GM12872 (cell line): ENCODE data around the gene SNPH.

Experiments used
- TF ChIP-seq, protein P1 (sequence below): IDR thresholded peaks from 3 replicates; pipeline ENCODE4 v1.5.1; 2011; ENCODE audit warnings: low read depth, mild to moderate bottlenecking, low read length, moderate library complexity; ENCODE audit not compliant: insufficient read depth

SNPH gene

DNA sequence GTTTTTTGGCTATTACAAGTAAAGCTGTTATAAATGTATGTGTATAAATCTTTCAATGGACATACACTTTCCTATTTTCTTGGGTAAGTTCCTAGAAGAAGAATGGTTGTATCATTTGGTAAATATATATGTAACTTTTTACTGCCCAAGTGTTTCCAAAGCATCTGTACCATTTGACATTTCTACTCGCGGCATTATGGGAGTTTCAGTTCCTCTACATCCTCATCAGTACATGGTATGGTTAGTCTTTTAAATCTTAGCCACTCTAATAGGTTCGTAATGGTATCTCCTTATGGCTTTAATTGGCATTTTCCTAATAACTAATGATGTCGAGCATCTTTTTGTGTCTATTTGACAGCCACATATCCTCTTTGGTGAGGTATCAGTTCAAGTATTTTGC, 12.9 kb downstream of the SNPH start:
- TF ChIP-seq, protein P1, sequence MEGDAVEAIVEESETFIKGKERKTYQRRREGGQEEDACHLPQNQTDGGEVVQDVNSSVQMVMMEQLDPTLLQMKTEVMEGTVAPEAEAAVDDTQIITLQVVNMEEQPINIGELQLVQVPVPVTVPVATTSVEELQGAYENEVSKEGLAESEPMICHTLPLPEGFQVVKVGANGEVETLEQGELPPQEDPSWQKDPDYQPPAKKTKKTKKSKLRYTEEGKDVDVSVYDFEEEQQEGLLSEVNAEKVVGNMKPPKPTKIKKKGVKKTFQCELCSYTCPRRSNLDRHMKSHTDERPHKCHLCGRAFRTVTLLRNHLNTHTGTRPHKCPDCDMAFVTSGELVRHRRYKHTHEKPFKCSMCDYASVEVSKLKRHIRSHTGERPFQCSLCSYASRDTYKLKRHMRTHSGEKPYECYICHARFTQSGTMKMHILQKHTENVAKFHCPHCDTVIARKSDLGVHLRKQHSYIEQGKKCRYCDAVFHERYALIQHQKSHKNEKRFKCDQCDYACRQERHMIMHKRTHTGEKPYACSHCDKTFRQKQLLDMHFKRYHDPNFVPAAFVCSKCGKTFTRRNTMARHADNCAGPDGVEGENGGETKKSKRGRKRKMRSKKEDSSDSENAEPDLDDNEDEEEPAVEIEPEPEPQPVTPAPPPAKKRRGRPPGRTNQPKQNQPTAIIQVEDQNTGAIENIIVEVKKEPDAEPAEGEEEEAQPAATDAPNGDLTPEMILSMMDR: no peak

DNA sequence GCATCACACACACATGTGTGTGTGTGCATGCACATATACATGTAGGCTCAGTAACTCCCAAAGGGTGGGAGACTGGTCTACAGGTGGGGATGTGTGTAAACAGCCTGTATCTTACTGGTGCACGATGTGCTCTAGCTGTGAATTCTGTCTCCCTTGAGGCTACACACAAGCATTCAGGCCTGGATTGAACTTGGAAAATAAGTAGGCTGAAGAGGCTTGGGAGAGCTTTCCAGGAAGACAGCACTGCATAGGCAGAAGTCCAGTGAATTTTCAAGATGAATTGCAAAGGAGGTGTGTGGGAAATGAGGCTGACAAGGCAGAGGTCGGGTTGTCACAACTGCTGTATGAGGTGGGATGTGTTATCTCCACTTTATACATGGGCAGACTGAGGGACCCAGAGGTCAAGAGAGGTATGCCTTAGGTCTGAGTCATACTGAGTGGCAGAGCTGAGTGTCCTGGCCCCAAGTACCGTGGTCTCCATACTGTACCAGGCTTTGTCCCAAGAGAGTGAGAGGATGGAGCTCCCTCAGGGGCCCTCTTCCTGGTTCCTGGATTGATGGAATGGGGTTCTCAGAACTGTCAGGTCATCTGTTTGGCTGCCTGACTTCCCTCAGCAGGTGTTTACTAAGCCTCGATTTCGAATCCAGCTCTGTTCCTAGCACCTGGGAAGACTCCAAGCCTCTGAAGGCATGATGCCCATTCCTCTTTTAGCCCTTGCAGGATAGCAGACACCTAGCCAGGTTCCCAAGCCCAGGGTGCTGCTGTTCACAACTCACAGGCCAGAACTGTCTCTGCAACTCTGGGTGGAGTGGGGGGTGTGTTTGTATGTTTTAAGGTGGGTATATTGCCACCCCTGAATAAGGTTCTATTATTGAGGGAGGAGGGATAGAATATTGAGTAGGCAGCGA, 14.4 kb downstream of the SNPH start:
- TF ChIP-seq, protein P1: no peak

DNA sequence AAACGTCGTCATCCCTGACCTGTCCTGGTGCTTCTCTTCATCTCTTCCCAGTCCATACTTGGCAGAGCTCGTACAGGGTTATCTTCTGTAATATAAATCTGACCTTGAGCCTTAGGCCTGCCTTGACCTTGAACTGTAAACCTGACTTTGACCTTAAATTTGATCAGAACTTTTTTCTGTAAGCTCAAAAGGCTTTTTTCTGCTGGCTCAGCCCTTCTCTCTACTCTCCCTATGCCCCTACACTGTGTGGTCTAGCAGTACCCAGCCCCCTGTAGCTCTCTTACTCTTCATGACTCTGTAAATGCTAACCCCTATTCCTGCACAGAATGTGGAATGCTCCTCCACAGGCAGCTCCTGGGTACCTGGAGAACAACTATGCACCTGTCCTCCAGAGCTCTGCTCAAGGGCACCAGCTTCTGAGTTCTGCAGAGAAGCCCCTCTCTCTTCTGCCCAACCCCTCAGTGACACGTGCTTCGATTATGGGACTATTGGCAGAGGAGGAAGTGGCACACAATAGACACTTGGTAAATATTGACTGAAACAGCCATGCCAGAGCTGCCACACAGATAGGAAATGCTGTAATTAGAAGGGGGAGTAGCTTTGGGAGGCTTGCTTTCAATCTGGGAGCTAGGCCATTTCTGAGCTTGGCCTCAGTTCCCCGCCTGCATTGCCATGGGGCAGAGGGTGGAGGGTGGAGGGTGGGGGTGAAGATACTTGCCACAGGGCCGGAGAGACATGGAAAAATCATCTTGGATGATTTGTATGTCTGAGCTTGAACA, 15.4 kb downstream of the SNPH start:
- TF ChIP-seq, protein P1: no peak

DNA sequence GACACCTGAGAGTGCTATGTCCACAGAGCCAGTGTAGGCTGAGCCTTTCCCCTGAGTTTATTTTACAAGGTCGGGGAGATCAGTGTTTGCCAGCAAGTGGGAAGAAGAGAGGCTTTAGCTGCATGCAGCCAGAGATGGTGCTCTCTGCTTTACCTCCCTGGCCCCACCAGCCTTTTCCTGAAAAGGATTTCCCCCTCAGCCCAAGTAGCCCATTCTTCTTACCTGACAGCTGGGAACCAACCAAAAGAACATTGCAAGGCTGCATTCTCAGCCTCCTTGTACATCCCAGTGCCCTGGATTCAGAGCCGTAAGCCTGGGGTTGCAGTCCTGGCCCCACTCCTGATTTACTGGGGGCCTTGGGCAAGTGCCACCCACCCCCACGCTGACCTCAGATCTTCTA, 16.9 kb downstream of the SNPH start:
- TF ChIP-seq, protein P1: no peak

DNA sequence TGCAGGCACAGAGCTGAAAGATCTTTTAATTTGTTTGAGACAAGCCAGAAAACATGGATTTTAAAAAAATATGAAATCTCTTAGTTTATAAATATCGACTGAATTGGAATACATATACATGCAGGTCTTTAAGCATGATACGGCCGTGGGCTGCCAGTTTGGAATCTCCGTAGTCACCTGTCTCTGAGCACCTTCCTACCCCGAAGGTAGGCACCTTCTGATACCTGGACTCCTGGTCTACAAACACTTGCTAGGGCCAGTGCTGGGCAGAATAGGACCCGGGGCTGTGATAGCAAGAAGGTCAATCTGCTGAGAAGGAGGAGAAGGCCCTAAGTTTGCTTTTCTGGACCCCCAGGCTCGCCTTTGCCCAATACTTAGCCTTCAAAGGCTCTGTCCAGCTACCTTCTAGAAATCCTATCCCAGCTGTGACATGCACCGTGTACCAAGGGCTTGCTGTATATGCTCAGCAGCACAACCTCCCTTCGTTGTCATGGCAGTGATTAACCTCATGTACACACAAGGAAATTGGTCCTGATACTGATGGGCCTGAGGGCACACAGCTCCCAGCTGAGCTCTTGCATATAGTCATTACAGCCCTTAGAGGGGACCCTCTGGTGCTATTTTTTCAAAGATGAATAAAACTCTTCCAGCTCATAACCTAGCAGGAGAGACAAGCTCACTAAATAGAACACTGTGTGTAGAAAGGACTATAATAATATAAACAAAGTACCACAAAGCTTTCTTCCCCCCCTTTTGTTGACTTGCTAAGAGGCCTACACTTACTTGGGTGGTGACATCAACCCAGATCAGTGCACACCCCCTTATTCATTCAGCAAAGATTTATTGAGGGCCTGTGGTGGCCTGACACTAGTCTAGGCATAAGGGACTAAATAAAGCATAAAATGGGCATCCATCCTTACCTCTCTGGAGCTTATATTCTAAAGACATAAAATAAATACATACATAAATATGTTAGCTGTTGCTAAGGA, 17.7 kb downstream of the SNPH start:
- TF ChIP-seq, protein P1: no peak

DNA sequence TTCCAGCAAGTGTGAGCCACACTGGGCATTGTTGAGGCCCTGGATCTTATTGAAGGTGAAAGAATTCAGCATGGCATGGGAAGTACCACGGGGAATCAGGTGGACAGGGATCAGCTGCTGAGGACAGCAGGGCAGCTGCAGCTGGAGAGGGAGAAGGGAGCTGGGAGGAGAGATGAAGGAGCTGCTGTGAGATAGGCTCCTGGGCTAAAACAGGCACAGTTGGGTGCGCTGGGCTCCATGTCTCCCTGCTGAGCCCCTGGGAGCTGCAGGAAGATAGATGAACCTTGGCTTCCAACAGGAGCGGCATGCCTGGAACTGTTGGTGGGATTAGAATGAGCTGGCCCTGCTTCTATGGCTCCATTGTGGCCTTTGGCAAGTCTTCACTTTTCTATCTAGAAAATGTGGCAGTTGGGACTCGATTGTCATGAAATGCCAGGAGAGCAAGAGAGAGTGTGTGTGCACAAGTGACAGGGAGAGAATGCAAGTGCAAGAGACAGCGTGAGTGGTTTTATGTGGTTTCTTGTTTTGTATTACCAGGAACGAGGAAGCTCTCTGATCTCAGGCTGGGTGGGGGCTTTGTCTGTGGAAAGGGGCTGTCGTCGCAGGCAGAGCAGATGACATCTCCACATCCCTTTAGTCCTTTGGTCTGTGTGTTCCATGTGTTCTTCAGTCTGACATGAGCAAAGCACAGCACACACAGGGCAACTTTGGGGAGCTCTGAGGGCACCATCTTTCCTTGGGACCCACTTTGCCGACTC, 20.4 kb downstream of the SNPH start:
- TF ChIP-seq, protein P1: no peak
